ENCODE measurements around the gene ADRB2. TPM values are rescaled to one million over a fixed set of nuclear protein-coding genes. Genes with fewer than 3 reads are reported as not detected.
"Not testable (repeated sequence)": the region's sequence is repeated elsewhere in the genome, so short reads cannot be mapped to it uniquely, and the experiment has no call there.

Gene ADRB2
- polyA plus RNA-seq (2013, experiment 1 of 2; ENCODE audit: insufficient read length), result 0.12 TPM
- polyA plus RNA-seq (2013, experiment 2 of 2; ENCODE audit: insufficient read length), result 0.16 TPM

DNA sequence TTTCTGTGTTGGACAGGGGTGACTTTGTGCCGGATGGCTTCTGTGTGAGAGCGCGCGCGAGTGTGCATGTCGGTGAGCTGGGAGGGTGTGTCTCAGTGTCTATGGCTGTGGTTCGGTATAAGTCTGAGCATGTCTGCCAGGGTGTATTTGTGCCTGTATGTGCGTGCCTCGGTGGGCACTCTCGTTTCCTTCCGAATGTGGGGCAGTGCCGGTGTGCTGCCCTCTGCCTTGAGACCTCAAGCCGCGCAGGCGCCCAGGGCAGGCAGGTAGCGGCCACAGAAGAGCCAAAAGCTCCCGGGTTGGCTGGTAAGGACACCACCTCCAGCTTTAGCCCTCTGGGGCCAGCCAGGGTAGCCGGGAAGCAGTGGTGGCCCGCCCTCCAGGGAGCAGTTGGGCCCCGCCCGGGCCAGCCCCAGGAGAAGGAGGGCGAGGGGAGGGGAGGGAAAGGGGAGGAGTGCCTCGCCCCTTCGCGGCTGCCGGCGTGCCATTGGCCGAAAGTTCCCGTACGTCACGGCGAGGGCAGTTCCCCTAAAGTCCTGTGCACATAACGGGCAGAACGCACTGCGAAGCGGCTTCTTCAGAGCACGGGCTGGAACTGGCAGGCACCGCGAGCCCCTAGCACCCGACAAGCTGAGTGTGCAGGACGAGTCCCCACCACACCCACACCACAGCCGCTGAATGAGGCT is at the start of gene ADRB2:
Gene ADRB2, plus strand, starts transcription at position 559 of the 686 bp plus-strand sequence. CDS start 221 bp downstream, outside the sequence.
- DNase-seq, result peak; percentile 85

DNA sequence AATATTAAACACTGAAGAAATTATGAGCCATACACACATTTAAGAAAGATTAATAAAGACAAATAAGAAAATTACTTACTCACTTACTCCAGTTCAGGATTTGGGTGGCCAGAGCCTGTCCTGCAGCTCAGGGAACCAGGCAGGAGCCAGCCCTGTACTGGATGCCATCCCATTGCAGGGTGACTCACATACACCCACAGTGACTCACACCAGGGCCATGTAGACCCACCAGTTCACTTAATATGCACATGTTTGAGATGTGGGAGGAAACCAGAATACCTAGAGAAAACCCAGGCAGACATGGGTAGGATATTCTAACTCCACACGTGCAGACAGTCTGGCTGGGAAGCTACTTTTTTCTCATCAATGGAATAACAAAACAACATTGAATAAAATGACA is 49.6 kb upstream of the ADRB2 start:
- peak; percentile 70 for DNase-seq

DNA sequence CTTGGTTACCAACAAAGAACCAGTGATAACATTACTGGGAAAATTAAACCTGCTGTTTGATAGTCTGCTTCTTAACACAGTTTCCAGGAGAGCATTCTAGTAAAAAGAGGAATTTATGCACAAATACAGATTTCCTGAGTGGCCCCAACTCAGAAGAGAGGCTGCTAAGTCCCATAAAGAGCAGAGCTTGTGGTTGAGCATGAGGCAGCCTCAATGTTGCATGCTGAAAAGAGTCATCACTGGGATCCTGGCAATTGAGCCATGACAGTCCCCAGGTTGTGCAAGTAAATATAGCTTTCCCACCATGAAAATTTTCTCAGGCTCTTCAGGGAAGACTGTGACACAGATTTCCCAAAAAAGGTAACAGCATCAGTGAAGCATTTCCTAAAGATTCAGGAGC is 47.5 kb upstream of the ADRB2 start:
- no peak for DNase-seq

DNA sequence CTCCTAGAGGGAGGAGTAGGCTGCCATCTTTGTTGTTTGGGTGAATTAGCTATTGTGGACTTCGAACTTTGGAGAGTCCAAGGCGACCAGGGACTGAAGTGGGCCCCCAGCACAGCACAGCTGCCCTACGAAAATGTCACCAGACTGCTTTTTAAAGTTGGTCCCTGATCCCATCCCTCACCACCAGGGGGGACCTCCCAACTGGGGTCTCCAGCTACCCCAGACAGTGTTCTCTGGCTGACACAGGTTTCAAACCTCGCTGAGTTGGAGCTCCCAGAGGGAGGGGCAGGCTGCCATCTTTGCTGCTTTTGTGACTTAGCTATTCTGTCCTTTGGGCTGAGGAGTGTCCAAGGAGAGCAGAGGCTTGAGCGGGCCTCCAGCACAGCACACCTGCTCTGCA is 45.7 kb upstream of the ADRB2 start:
- no peak for DNase-seq

DNA sequence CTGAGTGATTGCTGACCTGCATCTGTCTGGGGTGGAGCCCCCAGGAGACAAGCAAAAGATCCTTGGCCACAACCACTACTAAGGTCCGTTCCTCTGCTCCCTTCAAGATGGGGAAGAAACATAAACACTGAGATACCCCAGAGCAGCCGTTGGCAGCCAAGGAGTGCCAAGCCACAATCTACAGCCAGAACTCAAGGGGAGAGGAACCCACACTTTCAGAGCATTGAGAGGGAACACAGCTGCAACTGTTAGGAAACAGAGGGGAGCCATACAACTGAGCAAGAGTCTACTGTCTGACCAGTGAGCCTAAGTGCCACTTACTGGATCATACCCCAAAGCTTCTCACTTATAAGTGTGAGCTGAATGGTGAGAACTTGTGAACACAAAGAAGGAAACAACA is 44.6 kb upstream of the ADRB2 start:
- DNase-seq, result no peak

DNA sequence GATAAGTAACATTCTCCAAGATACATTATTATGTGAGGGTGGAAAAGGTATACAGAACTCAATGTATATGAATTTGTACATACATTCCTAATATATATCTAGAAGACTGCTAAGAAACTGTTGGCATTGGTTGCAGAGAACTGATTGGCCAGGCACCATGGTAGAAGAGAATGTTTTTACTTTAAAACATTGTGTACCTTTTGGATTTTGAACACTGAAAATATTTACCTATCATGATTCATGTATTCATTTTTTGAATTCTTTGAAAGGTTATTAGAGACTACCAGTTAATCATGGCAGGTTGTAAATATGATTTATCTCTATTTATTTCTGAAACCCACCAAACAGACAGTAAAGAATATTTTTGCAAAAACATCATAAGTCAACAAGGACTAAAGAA is 41.2 kb upstream of the ADRB2 start:
- no peak for DNase-seq

DNA sequence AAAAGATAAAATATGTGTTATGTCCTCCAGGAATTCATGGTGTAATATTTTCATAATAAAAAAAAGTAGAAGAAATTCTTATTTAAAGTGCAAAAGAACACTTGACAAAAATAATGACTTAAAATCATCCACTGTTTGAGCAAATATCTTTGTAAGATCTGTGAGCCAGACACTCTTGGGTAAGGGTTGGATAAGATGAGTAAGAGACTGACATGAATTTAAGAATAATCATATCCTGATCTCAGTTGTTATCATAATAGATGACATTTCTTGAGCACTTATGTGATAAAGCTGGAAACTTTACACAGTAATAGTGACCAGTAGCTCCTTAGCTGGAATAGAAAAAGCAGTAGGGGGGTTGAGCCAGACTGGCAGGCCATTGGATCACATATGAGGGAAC is 40.0 kb upstream of the ADRB2 start:
- no peak for DNase-seq

DNA sequence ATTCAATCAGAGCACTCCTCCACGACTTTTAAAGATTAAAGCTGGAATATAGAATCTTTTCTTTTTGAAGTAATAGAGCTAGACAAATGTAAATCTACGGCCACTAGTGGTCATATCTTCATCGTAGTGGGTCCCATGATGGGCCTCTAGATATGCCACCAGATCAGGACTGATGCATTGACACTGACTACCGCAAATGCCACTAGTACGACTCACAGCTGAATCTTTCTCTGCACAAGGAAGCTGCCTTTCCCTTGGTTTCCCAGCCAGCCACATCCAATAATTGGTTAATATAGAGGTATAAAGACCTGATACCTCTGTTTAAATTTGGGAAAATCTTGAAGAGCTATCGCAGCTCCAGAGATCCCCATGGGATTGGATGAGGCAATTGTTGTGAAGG is 37.8 kb upstream of the ADRB2 start:
- peak; percentile 23 for DNase-seq

DNA sequence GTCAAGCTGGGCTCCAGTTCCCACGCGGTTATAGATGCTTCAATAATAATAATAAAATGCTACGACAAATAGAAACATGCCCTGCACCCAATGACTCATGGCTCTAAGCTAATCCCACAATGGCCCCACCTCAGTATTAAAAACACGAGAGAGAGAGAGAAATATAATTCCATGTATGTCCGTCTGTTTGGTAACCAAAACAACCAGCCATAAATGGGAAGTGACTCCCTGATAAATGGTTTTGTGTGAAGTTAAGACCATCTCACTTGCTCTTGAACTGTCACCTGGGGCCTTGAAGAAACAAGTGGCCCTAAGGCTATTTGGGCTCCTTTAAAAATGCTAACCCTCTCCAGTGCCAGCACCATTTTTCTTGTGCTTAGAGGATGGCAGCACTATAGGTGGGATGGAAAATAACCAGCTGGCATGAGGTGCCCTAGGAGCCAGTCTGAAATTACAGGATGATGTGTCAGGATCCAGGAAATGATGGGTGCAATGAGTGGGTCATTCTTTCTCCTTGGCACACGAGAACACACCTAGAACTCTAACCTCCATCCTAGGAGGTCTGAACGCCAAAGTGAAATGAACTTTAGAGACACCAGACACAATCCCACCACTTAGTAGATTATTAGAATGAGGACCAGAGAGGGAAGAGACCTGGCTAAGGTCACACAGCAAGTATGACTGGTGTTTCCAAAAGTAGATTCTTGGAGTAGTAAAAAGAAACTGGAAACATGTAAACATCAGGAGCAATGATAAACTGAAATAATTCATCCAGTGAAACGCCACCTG is 35.7 kb upstream of the ADRB2 start:
- DNase-seq, result no peak

DNA sequence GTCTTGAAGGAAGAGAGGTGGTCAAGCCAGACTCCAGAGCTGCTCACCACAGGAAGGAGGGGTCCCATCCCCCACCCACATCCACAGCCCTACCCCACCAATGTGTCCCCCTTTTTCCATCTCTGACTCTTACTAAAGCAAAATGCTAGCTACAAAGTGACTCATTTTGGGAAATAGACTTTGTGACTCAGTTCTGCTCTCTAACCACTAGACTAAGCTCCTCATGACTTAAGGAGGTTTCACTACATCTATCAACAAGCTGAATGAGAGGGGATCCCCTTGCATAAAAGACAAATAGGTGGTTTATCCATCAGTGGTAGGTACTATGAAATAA is 35.1 kb upstream of the ADRB2 start:
- DNase-seq, result peak; percentile 38

DNA sequence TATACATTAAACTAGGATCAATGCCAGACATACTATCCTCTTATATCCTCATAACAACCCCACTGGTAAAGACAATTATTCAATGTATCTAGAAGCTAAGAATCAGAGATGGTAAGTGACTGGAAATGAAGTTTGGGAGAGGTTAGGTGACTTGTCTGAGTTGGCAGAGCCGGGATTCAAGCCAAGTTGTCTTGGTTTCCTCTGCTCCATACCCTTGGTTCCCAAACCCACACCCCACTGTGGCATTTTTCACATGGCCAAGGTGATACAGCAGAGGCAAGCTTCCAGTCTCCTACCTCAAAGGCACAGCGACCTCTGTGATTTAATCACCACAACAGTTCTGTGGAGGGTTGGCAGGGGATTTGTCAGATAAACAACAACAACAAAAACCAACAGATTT is 34.7 kb upstream of the ADRB2 start:
- DNase-seq, result no peak

DNA sequence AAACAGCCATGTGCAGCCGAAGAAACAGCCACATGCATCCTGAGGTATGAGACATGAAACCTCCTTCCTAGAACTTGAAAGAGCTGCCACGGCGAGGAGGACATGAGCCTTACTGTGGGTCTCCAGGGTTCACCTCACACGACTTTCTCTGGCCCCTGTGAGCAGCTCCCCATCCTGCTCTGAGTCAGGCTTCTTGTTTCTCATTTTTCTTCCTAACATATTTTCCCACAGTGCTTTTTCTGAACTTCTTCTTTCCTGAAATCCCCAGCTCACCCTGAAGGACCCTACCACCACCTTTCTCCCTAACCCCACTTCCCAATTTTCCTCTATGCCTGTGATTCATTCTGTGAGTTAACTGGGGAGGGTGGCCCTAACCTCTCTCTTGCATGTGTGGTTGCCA is 33.7 kb upstream of the ADRB2 start:
- no peak for DNase-seq

DNA sequence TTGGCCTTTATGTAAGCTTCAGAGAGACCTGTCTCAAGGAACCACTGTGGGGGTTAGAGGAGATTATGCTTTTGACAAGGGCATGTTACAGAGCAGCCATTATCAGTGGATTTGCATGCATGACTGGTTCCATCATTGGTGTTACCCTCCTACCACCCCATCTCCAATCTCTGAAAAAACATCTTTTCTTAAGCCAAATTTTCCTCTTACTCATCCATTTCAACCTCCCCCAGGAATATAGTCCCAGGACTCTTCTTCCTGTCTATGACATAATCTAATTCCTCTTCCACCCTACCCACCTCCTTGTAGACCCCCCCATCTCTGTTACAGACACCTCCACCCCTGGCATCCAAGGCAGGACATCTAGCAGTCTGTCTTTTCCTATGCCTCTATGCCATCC is 33.1 kb upstream of the ADRB2 start:
- no peak for DNase-seq

DNA sequence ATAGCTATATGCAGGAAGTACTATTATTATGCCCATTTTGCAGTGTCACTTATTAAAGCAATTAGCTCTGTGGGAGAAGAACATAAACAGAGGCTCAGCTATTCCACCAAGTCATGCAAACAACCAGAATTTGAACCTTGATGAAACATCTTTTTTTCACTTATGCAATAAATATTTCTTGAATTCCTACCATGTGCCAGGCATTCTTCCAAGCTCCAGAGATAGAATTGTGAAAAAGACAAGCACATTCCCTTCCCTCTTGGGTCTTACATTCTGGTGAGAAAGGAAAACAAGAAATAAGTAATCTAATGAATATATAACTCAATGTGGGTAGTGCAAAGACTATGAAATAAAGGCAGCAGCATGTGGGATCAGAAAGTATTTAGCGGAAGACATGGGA is 32.1 kb upstream of the ADRB2 start:
- peak; percentile 48 for DNase-seq

DNA sequence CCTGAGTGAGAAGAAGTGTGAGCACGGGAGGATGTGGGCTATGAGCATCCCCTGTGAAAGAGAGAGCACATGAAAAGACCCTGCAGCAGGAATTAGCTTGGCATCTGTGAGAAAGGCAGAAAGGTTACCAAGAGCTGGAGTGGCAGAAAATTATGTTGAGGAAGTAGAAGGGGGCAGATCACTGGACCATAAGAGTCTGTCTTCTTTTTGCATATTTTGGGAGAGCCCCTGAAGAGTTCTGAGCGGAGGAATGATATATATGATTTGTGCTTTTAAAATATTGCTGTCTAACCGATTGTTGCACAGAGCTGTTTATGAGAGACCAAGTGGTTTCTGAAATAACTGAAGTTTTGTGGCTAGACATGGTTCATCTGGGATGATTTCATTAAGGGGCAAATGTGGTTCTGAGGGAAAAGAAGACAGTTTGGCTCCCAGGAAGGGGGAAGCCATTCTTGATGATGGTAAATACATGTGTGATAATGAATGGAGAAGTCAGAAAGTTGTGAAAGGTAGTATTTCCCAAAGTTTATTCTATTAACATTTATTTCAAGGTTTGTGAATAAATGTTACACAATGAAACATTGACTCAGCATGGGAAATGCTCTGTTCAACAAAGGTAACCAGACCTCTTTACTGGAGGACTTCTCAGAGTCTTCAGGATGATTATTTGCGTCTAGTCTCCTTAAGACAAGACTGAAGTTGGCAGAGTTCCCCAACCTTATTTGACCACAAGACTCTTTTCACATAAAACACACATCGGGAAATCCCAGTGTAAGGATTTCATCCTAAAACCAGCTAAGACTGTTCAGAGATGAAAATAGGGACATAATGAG is 31.5 kb upstream of the ADRB2 start:
- DNase-seq, result peak; percentile 73

DNA sequence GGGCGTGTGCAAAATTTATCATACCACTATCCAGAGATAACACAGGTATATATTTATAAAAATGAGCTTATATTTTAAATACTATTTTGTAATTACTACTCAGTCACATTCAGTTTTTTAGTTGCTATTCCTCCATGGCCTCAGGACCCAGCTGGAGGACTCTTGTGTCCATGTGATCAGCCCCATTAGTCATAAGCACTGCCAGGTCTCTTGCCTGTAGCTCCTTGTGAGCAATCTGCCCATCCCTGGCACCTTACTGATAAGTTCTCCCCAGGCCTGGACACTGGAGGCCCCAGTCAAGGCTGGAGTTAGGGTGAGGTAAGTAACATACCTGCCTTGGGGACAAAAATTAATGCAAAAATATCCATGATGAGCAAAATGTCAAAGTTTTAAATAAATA is 29.5 kb upstream of the ADRB2 start:
- no peak for DNase-seq

DNA sequence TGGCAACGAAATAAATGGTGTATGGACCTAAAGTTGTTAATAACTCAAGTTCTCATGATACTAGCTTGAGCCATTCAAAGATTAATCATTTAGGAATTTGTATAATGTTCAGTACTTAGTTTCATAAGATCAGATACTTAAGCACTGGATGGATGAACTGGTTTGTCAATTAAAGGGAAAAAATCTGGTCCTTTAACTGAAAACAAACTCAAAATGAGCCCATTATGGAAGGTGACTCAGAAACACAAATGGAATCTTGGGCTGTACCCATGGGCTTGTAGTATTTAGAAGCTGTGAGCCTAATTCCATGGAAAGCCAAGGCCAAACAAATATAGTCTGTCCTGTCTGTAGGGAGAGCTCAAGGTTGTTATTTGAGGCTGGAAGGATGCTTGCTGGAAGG is 27.6 kb upstream of the ADRB2 start:
- DNase-seq, result no peak

DNA sequence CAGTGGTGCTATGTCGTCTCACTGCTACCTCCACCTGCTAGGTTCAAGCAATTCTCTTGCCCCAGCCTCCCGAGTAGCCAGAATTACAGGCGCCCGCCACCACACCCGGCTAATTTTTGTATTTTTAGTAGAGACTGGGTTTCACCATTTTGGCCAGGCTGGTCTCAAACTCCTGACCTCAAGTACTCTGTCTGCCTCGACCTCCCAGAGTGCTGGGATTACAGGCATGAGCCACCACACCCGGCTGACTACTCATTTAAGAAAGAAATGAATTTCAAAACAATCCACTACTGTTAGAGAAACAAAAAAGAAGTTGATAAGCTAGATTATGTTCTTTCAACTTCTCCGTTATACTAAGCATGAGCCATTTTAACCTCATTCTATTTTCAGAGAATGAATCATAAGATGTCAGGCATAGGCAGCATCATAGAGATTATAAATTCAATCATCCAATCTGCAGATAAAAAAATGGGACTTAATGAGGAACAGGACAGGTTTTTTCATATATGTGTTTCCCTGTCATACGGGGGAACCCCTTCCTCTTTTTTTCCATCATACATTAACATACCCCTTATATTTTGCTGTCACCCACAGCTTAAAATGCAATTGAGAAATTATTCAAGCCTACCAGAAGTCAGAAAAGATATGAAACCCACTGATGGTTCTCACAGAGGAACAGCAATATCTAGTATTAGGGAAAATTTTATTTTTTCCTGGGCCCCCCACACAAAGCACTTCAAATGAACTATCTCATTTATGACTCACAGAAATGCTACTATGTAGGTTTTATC is 26.5 kb upstream of the ADRB2 start:
- DNase-seq, result no peak

DNA sequence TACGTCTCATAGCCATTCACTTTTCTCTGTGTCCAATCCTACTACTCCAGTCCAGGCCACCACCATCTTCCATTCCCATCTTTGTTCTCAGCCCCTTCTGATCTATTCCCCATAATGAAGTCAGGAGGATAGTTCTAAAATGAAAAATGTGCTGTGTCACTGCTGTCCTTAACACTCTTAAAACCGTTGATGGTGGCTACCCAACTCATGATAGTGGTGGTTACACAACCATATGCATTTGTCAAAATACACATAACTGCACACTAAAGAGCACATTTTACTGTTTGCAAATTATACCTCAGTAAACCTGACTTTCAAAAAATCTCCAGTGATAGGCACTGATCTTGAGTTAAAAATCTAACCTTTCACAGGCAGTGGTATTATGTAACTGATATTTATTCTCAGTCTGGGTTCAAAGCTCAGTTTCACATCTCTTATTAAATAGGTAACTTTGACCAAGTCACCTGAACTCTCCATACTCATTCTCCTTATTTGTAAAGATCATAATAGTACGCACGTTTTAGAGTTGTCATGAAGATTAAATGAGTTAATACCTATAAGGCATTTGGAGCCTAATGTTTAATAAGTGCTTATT is 24.6 kb upstream of the ADRB2 start:
- DNase-seq, result no peak

DNA sequence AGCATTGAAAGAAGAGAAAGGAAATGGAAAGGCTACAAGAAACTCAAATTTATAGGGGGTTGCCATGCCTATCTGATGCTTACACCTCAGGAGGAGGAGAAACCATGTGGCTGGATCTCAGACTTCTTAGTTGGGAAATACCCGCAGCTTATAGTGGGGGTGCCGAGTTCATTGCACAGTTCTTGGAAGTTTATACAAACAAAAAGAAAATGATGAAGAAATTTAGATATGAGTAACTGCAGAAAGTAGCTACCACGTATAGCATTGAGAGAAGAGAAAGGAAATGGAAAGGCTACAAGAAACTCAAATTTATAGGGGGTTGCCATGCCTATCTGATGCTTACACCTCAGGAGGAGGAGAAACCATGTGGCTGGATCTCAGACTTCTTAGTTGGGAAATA is 23.0 kb upstream of the ADRB2 start:
- not testable (repeated sequence) for DNase-seq

DNA sequence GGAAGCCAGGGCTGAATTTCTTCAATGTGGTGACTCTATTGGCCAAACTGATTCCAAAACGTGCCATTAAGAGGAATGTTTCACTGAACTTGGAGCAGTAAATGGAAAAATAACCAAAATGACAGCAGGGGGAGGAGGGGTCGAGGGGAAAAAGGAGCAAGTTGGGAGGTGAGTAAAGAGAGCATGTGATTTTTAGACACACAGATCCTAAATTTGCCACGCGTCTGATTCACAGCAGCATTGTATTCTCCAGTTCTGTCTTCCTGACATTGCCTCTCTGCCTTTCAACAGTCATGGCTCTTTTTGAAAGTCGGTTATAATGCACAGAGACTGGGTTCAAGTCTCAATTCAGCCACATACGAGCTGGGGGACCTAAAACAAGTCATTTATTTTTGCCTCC is 22.0 kb upstream of the ADRB2 start:
- DNase-seq, result no peak

Measured in fibroblast of skin of abdomen (primary cell).